ENCODE results near the gene SYNE2.

GRCh38 chr14:64126548-64126947, 273.7 kb downstream of the SYNE2 start:
- TF ChIP-seq EZH2 (IDR thresholded peaks at IDR 0.05) (no peak), CTCF (IDR thresholded peaks at IDR 0.05) (no peak)

All from neural progenitor cell (in vitro differentiated cells).